ENCODE measurements around the gene DRAM1. TPM values are rescaled to one million over a fixed set of nuclear protein-coding genes. Genes with fewer than 3 reads are reported as not detected.

The DRAM1 gene
- total and polyA plus RNA-seq, 2 donors (not counting 1 experiment from before 2014, with no cell fraction given): 2.1 to 10.2 TPM

GRCh38 chr12:101954113-101954512 lies 76.7 kb downstream of the DRAM1 start:
- no peak for TF ChIP-seq EZH2 (IDR thresholded peaks at IDR 0.05; ENCODE audit: borderline replicate concordance, insufficient read depth, low read depth, low read length, poor library complexity, severe bottlenecking)
- no peak for TF ChIP-seq CTCF (IDR thresholded peaks at IDR 0.05)
- ATAC-seq (ENCODE audit: low read depth) (no peak), DNase-seq (no peak)
- H3K4me1 Mint-ChIP-seq: peaks cover 1% of the 10 kb centered on the region
- Histone ChIP-seq H3K79me2 (ENCODE audit: control insufficient read depth, insufficient read depth, low read length) (no peaks in the 10 kb centered on the region), H3K36me3 (replicated peaks in 1 of 2; ENCODE audit: control extremely low read depth in 1 of 2, control insufficient read depth in 1 of 2, extremely low read depth in 1 of 2, insufficient read depth in 2 of 2, low read length in 1 of 2) (no peaks in the 10 kb centered on the region), H2AFZ (ENCODE audit: insufficient read depth, low read depth, low read length, poor library complexity, severe bottlenecking) (no peak overlapping the region), H3K27ac (ENCODE audit: low read length in 2 of 2) (no peak overlapping the region), H3K4me3 (ENCODE audit: control extremely low read depth in 1 of 5, extremely low read depth in 1 of 5, insufficient read depth in 1 of 5, low read depth in 2 of 5, low read length in 4 of 5) (no peak overlapping the region), H3K9me3 (ENCODE audit: control extremely low read depth in 1 of 3, control insufficient read depth in 2 of 3, insufficient read depth in 1 of 3, low read length in 2 of 3) (peaks cover 0 to 3% (median 2%) of the 10 kb centered on the region in 3 donors), H3K4me1 (ENCODE audit: control insufficient read depth in 2 of 2, insufficient read depth in 2 of 2, low read length in 2 of 2) (no peaks in the 10 kb centered on the region), H3K9ac (ENCODE audit: low read length) (no peak overlapping the region), H3K4me2 (replicated peaks; ENCODE audit: low read depth, low read length, poor library complexity, severe bottlenecking) (no peak overlapping the region), H3K27me3 (replicated peaks in 1 of 4; ENCODE audit: control extremely low read depth in 1 of 4, control insufficient read depth in 3 of 4, insufficient read depth in 4 of 4, low read length in 3 of 4) (no peaks in the 10 kb centered on the region), H4K20me1 (ENCODE audit: control insufficient read depth, insufficient read depth, low read length, poor library complexity, severe bottlenecking) (no peaks in the 10 kb centered on the region)
- intact Hi-C loops (cut with micrococcal nuclease): no loop called here
- ChIA-PET POLR2A (no interaction called here), CTCF (interaction anchor here (0.8 kb wide), 1 partner anchor 194 kb away, joined by 3 read pairs; no protein-coding TSS in a partner anchor)
- no CpG with 5 or more reads among the region's 1 CpG for WGBS (ENCODE audit: insufficient coverage)
- no peaks in the 10 kb centered on the region for H3K27me3 Mint-ChIP-seq
- H3K4me3 Mint-ChIP-seq: no peak overlapping the region
- no peak overlapping the region for H3K27ac Mint-ChIP-seq
- H3K9me3 Mint-ChIP-seq (ENCODE audit: insufficient read depth): peaks cover 2% of the 10 kb centered on the region

GRCh38 chr12:101954676-101955075 lies 77.3 kb downstream of the DRAM1 start:
- Histone ChIP-seq H3K9me3 (ENCODE audit: control extremely low read depth in 1 of 3, control insufficient read depth in 2 of 3, insufficient read depth in 1 of 3, low read length in 2 of 3) (peaks cover 2 to 5% (median 2%) of the 10 kb centered on the region in 3 donors), H2AFZ (ENCODE audit: insufficient read depth, low read depth, low read length, poor library complexity, severe bottlenecking) (no peak overlapping the region), H3K79me2 (ENCODE audit: control insufficient read depth, insufficient read depth, low read length) (no peaks in the 10 kb centered on the region), H4K20me1 (ENCODE audit: control insufficient read depth, insufficient read depth, low read length, poor library complexity, severe bottlenecking) (no peaks in the 10 kb centered on the region), H3K9ac (ENCODE audit: low read length) (no peak overlapping the region), H3K4me1 (ENCODE audit: control insufficient read depth in 2 of 2, insufficient read depth in 2 of 2, low read length in 2 of 2) (no peaks in the 10 kb centered on the region), H3K27me3 (replicated peaks in 1 of 4; ENCODE audit: control extremely low read depth in 1 of 4, control insufficient read depth in 3 of 4, insufficient read depth in 4 of 4, low read length in 3 of 4) (no peaks in the 10 kb centered on the region), H3K4me2 (replicated peaks; ENCODE audit: low read depth, low read length, poor library complexity, severe bottlenecking) (no peak overlapping the region), H3K27ac (ENCODE audit: low read length in 2 of 2) (no peak overlapping the region), H3K4me3 (ENCODE audit: control extremely low read depth in 1 of 5, extremely low read depth in 1 of 5, insufficient read depth in 1 of 5, low read depth in 2 of 5, low read length in 4 of 5) (no peak overlapping the region), H3K36me3 (replicated peaks in 1 of 2; ENCODE audit: control extremely low read depth in 1 of 2, control insufficient read depth in 1 of 2, extremely low read depth in 1 of 2, insufficient read depth in 2 of 2, low read length in 1 of 2) (no peaks in the 10 kb centered on the region)
- Mint-ChIP-seq H3K4me1 (peaks cover 1% of the 10 kb centered on the region), H3K27ac (no peak overlapping the region), H3K9me3 (ENCODE audit: insufficient read depth) (peaks cover 2% of the 10 kb centered on the region), H3K27me3 (no peaks in the 10 kb centered on the region), H3K4me3 (no peak overlapping the region)
- DNase-seq: no peak
- ChIA-PET POLR2A (no interaction called here), CTCF (no interaction called here)
- ATAC-seq (ENCODE audit: low read depth): no peak
- WGBS (ENCODE audit: insufficient coverage): 100% methylated on average over 1 of the region's 1 CpG
- TF ChIP-seq CTCF (IDR thresholded peaks at IDR 0.05): no peak
- TF ChIP-seq EZH2 (IDR thresholded peaks at IDR 0.05; ENCODE audit: borderline replicate concordance, insufficient read depth, low read depth, low read length, poor library complexity, severe bottlenecking): no peak
- intact Hi-C loops (cut with micrococcal nuclease): no loop called here

Measured in B cell (primary cell).